Measurements from ENCODE around the gene TP63.

TP63 gene

GRCh38 chr3:189860296-189860695, 229.1 kb downstream of the TP63 start:
- no peak overlapping the region for H3K4me3 ChIP-seq (ENCODE audit: low read length)
- no peak for TF ChIP-seq CTCF (conservative IDR thresholded peaks at IDR 0.05; ENCODE audit: low read depth, low read length)
- no peak for DNase-seq (ENCODE audit: low read depth)

DNA sequence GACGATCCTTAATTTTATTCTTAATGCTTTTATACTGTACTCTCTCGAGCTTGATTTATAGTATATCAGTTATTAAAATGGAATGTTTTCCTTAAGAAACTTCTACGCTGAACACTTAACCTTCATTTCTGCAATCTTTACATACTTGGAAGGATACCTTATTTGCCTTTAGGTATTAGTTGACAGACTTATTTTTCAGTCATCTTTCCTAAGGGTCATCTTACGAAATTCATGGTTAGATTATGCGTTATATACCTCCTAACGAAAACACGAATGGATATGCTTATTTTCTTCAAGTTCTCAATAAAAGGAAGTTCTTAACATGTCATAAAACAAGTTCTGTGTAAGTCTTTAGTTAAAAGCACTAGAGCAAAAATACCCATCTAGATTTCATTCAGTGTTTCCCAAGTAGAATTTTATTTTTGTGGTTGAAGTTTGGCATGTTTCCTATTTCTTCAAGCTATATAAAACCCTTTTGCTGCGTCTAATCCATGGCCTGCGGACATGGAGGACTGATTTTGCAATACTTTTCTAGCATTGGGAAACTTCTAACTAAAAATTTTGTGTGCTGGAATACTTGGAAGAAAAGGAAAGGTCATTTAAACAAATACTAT, 231.3 kb downstream of the TP63 start:
- DNase-seq (ENCODE audit: low read depth): no peak
- no peak overlapping the region for H3K4me3 ChIP-seq (ENCODE audit: low read length)
- TF ChIP-seq CTCF (conservative IDR thresholded peaks at IDR 0.05; ENCODE audit: low read depth, low read length): no peak

- H3K4me3 ChIP-seq (ENCODE audit: low read length): no peak overlapping the region
Observed at GRCh38 chr3:189863031-189863430, 231.8 kb downstream of the TP63 start.

GRCh38 chr3:189868061-189868460, 236.9 kb downstream of the TP63 start:
- TF ChIP-seq CTCF (conservative IDR thresholded peaks at IDR 0.05; ENCODE audit: low read depth, low read length): no peak
- H3K4me3 ChIP-seq (ENCODE audit: low read length): no peak overlapping the region
- DNase-seq (ENCODE audit: low read depth): no peak

More at GRCh38 chr3:189863031-189863430, 231.8 kb downstream of the TP63 start:
- TF ChIP-seq CTCF (conservative IDR thresholded peaks at IDR 0.05; ENCODE audit: low read depth, low read length): no peak
- DNase-seq (ENCODE audit: low read depth): no peak

GRCh38 chr3:189869165-189869564, 238.0 kb downstream of the TP63 start:
- H3K4me3 ChIP-seq (ENCODE audit: low read length): no peak overlapping the region
- no peak for DNase-seq (ENCODE audit: low read depth)
- no peak for TF ChIP-seq CTCF (conservative IDR thresholded peaks at IDR 0.05; ENCODE audit: low read depth, low read length)

- DNase-seq (ENCODE audit: low read depth): no peak
- no peak overlapping the region for H3K4me3 ChIP-seq (ENCODE audit: low read length)
- no peak for TF ChIP-seq CTCF (conservative IDR thresholded peaks at IDR 0.05; ENCODE audit: low read depth, low read length)
Observed at GRCh38 chr3:189871418-189871817, 240.2 kb downstream of the TP63 start.

GRCh38 chr3:189883113-189883753, 252.0 kb downstream of the TP63 start:
- H3K4me3 ChIP-seq (ENCODE audit: low read length): no peak overlapping the region
- no peak for DNase-seq (ENCODE audit: low read depth)
- TF ChIP-seq CTCF (conservative IDR thresholded peaks at IDR 0.05; ENCODE audit: low read depth, low read length): no peak

Data from retinal pigment epithelial cell (primary cell).